Osteocyte (in vitro differentiated cells): ENCODE measurements around the gene SLC13A5. TPM values are rescaled to one million over a fixed set of nuclear protein-coding genes. Genes with fewer than 3 reads are reported as not detected.

Source experiments
- DNase-seq: peaks from one replicate; pipeline ENCODE4 v3.0.0; 2021; ENCODE audit warnings: mixed read lengths; ENCODE audit not compliant: unreplicated experiment; ENCODE audit errors: extremely low spot score
- H3K27ac Mint-ChIP-seq: one replicate; pipeline ENCODE4 v1.8.0; 2021; ENCODE audit warnings: mild to moderate bottlenecking, mixed read lengths; ENCODE audit not compliant: unreplicated experiment
- H3K27me3 Mint-ChIP-seq: one replicate; pipeline ENCODE4 v1.8.0; 2021; ENCODE audit warnings: mixed read lengths; ENCODE audit not compliant: unreplicated experiment
- H3K36me3 Mint-ChIP-seq: one replicate; pipeline ENCODE4 v1.8.0; 2021; ENCODE audit warnings: mixed read lengths; ENCODE audit not compliant: unreplicated experiment
- H3K4me1 Mint-ChIP-seq: one replicate; pipeline ENCODE4 v1.8.0; 2021; ENCODE audit warnings: mixed read lengths; ENCODE audit not compliant: unreplicated experiment
- H3K4me3 Mint-ChIP-seq: one replicate; pipeline ENCODE4 v1.8.0; 2021; ENCODE audit warnings: mild to moderate bottlenecking, moderate library complexity, mixed read lengths; ENCODE audit not compliant: unreplicated experiment
- H3K9me3 Mint-ChIP-seq: one replicate; pipeline ENCODE4 v1.8.0; 2021; ENCODE audit warnings: mixed read lengths; ENCODE audit not compliant: unreplicated experiment
- CTCF ChIP-seq: fragments of 200-600 bp; sonication (generic); IDR thresholded peaks from 2 replicates; pipeline ENCODE4 v1.5.0; 2021; ENCODE audit warnings: antibody characterized with exemption, mild to moderate bottlenecking, moderate library complexity
- total RNA-seq: library from RNA; stranded (reverse); gene quantifications from 2 replicates; pipeline ENCODE4 v1.2.1, GENCODE V29; 2021

Gene SLC13A5
- total RNA-seq, 1 donor from 2014 or later, result not detected

GRCh38 chr17:6677158-6677831 is 35.9 kb downstream of the SLC13A5 start:
- Mint-ChIP-seq H3K36me3 (no peaks in the 10 kb centered on the region), H3K4me3 (no peak overlapping the region), H3K9me3 (no peaks in the 10 kb centered on the region), H3K4me1 (no peaks in the 10 kb centered on the region), H3K27ac (no peak overlapping the region), H3K27me3 (peaks cover 10% of the 10 kb centered on the region)
- DNase-seq, result no peak
- no peak for TF ChIP-seq CTCF

- no peak for DNase-seq
- H3K4me3 Mint-ChIP-seq, result no peak overlapping the region
- H3K27ac Mint-ChIP-seq, result no peak overlapping the region
- H3K4me1 Mint-ChIP-seq, result no peaks in the 10 kb centered on the region
- no peaks in the 10 kb centered on the region for H3K9me3 Mint-ChIP-seq
- H3K27me3 Mint-ChIP-seq, result peaks cover 10% of the 10 kb centered on the region
- H3K36me3 Mint-ChIP-seq, result no peaks in the 10 kb centered on the region
- no peak for TF ChIP-seq CTCF
Measured at GRCh38 chr17:6676802-6677157, 36.4 kb downstream of the SLC13A5 start.

GRCh38 chr17:6675201-6675825 is 37.9 kb downstream of the SLC13A5 start:
- H3K4me3 Mint-ChIP-seq, result no peak overlapping the region
- no peak for DNase-seq
- H3K4me1 Mint-ChIP-seq, result no peaks in the 10 kb centered on the region
- no peak overlapping the region for H3K27ac Mint-ChIP-seq
- no peak for TF ChIP-seq CTCF
- peaks cover 10% of the 10 kb centered on the region for H3K27me3 Mint-ChIP-seq
- no peaks in the 10 kb centered on the region for H3K9me3 Mint-ChIP-seq
- no peaks in the 10 kb centered on the region for H3K36me3 Mint-ChIP-seq

- no peak for TF ChIP-seq CTCF
- Mint-ChIP-seq H3K4me1 (no peaks in the 10 kb centered on the region), H3K4me3 (no peak overlapping the region)
Measured at GRCh38 chr17:6674586-6674985, 38.6 kb downstream of the SLC13A5 start.

GRCh38 chr17:6671431-6671830 is 41.7 kb downstream of the SLC13A5 start:
- Mint-ChIP-seq H3K9me3 (no peaks in the 10 kb centered on the region), H3K4me3 (no peak overlapping the region), H3K4me1 (no peaks in the 10 kb centered on the region), H3K36me3 (no peaks in the 10 kb centered on the region), H3K27ac (no peak overlapping the region), H3K27me3 (peaks cover 16% of the 10 kb centered on the region)
- TF ChIP-seq CTCF, result no peak
- no peak for DNase-seq

More at GRCh38 chr17:6674586-6674985, 38.6 kb downstream of the SLC13A5 start:
- H3K27ac Mint-ChIP-seq, result no peak overlapping the region
- H3K9me3 Mint-ChIP-seq, result no peaks in the 10 kb centered on the region
- DNase-seq, result no peak
- peaks cover 11% of the 10 kb centered on the region for H3K27me3 Mint-ChIP-seq
- no peaks in the 10 kb centered on the region for H3K36me3 Mint-ChIP-seq
